ENCODE data around the gene RAB11FIP3.

Gene RAB11FIP3

GRCh38 chr16:555528-556473 lies 130.4 kb downstream of the RAB11FIP3 start:
- DNase-seq, result no peak

GRCh38 chr16:556474-557173 lies 131.2 kb downstream of the RAB11FIP3 start:
- DNase-seq, result no peak

GRCh38 chr16:557463-558297 lies 132.2 kb downstream of the RAB11FIP3 start:
- no peak for DNase-seq

- DNase-seq, result no peak
Measured at GRCh38 chr16:558298-559020, 133.0 kb downstream of the RAB11FIP3 start.

- DNase-seq, result no peak
Measured at GRCh38 chr16:559021-559380, 133.6 kb downstream of the RAB11FIP3 start.

GRCh38 chr16:559411-560203 lies 134.2 kb downstream of the RAB11FIP3 start:
- no peak for DNase-seq

- no peak for DNase-seq
Measured at GRCh38 chr16:560204-560700, 134.8 kb downstream of the RAB11FIP3 start, which contains the start of gene PRR35. PRR35 (plus strand) TSS chr16:560394; CDS start chr16:563295, 2,901 bp downstream.

- DNase-seq, result no peak
Measured at GRCh38 chr16:560701-561412, 135.4 kb downstream of the RAB11FIP3 start.

- no peak for DNase-seq
Measured at GRCh38 chr16:561413-561794, 136.0 kb downstream of the RAB11FIP3 start.

GRCh38 chr16:561957-562938 lies 136.8 kb downstream of the RAB11FIP3 start:
- DNase-seq, result no peak

GRCh38 chr16:563072-563644 lies 137.7 kb downstream of the RAB11FIP3 start:
- no peak for DNase-seq

- no peak for DNase-seq
Measured at GRCh38 chr16:564690-565418, 139.4 kb downstream of the RAB11FIP3 start.

GRCh38 chr16:565419-566330 lies 140.2 kb downstream of the RAB11FIP3 start:
- DNase-seq, result no peak

- DNase-seq, result no peak
Measured at GRCh38 chr16:566475-567372, 141.3 kb downstream of the RAB11FIP3 start, which contains the start of gene NHLRC4. NHLRC4 (plus strand) TSS chr16:567005; CDS start chr16:568048, 1,043 bp downstream.

Data from fibroblast of skin of scalp (primary cell).